LNCaP clone FGC (cell line): ENCODE results near the gene NDFIP2.

ENCODE experiments used
- DNase-seq: peaks from one replicate; pipeline ENCODE4 v3.0.0-alpha.2; 2011; ENCODE audit warnings: low read depth
- H3K4me3 ChIP-seq: 2 replicates; pipeline ENCODE4 v1.5.1; 2011; ENCODE audit warnings: mild to moderate bottlenecking, low read depth, low read length, control low read depth
- TF ChIP-seq, protein P1 (sequence below): IDR thresholded peaks from 2 replicates; pipeline ENCODE4 v1.5.1; 2012; ENCODE audit warnings: mild to moderate bottlenecking; ENCODE audit not compliant: control insufficient read depth, insufficient read depth; ENCODE audit errors: extremely low read depth

NDFIP2 gene

DNA sequence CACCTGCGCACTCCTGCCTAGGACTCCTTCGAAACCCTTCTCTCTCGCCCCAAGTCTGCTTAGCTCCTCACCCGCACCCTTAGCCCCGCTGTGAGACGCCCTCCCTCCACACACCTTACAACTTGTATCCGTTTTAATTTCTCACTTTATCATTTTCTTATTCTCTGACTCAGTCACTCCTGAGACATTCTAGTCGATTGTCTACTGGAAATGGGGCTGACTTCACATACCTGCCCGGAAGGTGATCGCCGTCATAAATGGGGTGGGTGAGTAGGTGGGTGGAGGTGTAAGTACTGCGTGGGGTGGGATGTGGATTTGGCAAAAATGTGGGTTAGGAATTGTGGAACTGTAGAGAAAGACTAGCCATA lies 714 bp downstream of the NDFIP2 start:
- TF ChIP-seq, protein P1, sequence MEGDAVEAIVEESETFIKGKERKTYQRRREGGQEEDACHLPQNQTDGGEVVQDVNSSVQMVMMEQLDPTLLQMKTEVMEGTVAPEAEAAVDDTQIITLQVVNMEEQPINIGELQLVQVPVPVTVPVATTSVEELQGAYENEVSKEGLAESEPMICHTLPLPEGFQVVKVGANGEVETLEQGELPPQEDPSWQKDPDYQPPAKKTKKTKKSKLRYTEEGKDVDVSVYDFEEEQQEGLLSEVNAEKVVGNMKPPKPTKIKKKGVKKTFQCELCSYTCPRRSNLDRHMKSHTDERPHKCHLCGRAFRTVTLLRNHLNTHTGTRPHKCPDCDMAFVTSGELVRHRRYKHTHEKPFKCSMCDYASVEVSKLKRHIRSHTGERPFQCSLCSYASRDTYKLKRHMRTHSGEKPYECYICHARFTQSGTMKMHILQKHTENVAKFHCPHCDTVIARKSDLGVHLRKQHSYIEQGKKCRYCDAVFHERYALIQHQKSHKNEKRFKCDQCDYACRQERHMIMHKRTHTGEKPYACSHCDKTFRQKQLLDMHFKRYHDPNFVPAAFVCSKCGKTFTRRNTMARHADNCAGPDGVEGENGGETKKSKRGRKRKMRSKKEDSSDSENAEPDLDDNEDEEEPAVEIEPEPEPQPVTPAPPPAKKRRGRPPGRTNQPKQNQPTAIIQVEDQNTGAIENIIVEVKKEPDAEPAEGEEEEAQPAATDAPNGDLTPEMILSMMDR: no peak
- peak overlapping the region; percentile 88 for H3K4me3 ChIP-seq
- no peak for DNase-seq

GRCh38 chr13:79482281-79482970 lies 1.5 kb downstream of the NDFIP2 start:
- peak overlapping the region; percentile 88 for H3K4me3 ChIP-seq
- no peak for DNase-seq
- TF ChIP-seq, protein P1: no peak

- no peak overlapping the region for H3K4me3 ChIP-seq
These were observed 2.2 kb downstream of the NDFIP2 start for GRCh38 chr13:79483086-79483706.

GRCh38 chr13:79485014-79485811 lies 4.3 kb downstream of the NDFIP2 start:
- TF ChIP-seq, protein P1: no peak
- peak overlapping the region; percentile 0; the same call in 1 of the 2 replicates for H3K4me3 ChIP-seq
- DNase-seq: peak; percentile 70

More at GRCh38 chr13:79483086-79483706, 2.2 kb downstream of the NDFIP2 start:
- DNase-seq: no peak
- TF ChIP-seq, protein P1: no peak

- TF ChIP-seq, protein P1: no peak
- H3K4me3 ChIP-seq: no peak overlapping the region
These were observed 5.7 kb downstream of the NDFIP2 start for GRCh38 chr13:79486433-79487188.

GRCh38 chr13:79490326-79490725 lies 9.4 kb downstream of the NDFIP2 start:
- no peak overlapping the region for H3K4me3 ChIP-seq
- TF ChIP-seq, protein P1: no peak
- DNase-seq: no peak

More at GRCh38 chr13:79486433-79487188, 5.7 kb downstream of the NDFIP2 start:
- no peak for DNase-seq
